ENCODE measurements around the gene TXN2. TPM values are rescaled to one million over a fixed set of nuclear protein-coding genes. Genes with fewer than 3 reads are reported as not detected.
"Not testable (repeated sequence)": the region's sequence is repeated elsewhere in the genome, so short reads cannot be mapped to it uniquely, and the experiment has no call there.

TXN2 gene, protein sequence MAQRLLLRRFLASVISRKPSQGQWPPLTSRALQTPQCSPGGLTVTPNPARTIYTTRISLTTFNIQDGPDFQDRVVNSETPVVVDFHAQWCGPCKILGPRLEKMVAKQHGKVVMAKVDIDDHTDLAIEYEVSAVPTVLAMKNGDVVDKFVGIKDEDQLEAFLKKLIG
- 94.0 and 95.1 TPM in 2 replicates for total RNA-seq

DNA sequence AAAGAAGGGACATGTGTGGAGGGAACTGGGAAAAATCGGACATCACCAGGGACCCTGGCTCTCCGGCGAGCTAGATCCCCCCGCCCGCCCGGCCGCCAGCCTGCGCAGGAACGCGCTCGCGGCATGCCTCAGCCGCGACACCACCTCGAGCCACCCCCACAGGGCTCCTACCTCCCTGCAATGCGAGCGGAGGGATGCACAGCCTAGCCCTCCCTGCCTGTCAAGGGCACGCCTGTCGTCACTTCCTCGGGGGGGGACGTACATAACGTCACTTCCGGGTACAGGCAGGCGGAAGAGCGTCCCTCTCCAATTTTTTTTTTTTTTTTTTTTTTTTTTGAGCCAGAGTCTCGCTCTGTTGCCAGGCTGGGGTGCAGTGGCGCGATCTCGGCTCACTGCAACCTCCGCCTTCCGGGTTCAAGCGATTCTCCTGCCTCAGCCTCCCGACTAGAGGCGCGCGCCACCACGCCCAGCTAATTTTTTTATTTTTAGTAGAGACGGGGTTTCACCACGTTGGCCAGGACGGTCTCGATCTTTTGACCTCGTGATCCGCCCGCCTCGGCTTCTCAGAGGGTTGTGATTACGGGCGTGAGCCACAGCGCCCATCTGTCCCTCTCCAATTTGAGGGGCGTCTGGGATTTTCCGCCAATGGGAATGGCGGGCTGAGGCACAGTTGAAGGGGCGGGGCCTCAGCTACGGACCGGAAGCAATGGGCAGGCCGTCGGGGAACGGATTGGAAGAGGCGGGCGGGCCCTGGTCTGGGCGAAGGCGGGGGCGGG is at the start of gene TXN2:
Gene TXN2, minus strand, starts transcription at position 248 of the 776 bp plus-strand sequence. CDS start 803 bp downstream, outside the sequence.
- peak within 1 kb of the TSS; percentile 94 for H3K27ac Mint-ChIP-seq
- intact Hi-C loops (cut with micrococcal nuclease) = loop anchor here (1.0 kb wide), 2 partner anchors 48 to 242 kb away; partner anchors contain the start of genes APOL2 and EIF3D
- peaks cover 12% of the 10 kb centered on the region for H3K4me1 Mint-ChIP-seq (ENCODE audit: low read depth)
- DNase-seq (ENCODE audit: low spot score) = peak; percentile 92
- H3K27me3 Mint-ChIP-seq (ENCODE audit: low read depth) = no peaks in the 10 kb centered on the region
- H3K4me3 Mint-ChIP-seq (ENCODE audit: low read depth) = peak within 1 kb of the TSS; percentile 97
- peaks cover 33% of the 10 kb centered on the region for H3K36me3 Mint-ChIP-seq (ENCODE audit: low read depth)
- no peaks in the 10 kb centered on the region for H3K9me3 Mint-ChIP-seq

DNA sequence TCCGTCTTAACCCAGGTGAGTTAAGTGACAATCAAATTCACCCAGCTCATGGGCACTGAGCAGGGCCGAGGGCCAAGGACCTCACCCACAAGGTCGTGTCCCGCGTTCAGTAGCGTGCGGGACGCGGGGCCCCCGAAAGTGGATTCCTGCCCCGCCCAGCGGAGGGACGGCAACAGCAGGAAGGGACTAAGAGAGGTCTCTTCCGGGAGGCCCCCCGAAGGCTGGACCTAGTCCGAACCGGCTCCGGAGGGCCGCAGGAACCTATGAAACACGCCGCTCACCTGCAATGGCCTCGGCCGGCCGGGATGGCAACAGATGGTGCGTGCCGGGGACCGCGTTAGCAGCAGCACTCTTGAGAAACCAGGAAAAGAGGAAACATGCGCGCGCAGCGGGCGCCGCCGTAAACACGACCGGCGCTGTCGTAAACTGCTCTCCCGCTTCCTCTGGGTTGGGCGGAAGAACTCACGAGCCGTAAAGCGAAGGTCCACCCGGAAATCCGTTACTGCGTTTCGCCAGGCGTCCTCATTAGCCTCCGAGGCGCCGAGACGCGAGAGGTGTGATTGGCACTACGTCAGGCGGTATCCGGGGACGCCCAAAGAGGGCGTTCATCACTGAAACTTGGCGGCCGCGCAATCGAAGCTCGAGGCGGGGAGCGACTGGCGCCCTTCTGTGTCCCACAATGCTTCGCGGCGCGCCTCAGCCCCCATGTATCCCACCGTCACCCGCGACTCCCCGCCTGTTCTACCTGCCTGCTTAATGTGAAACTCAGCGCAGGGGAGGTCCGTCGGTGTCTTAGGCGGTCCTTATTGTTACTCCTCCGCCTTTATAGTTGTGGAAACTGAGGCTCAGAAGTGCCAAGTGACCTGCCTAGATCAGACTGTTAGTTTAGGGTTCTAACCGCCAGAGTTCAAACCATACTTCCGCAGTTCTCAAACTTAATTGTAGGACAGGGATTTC is 47.6 kb upstream of the TXN2 start, which contains the start of gene EIF3D:
Gene EIF3D, minus strand, starts transcription at position 372 of the 957 bp plus-strand sequence. CDS start 3,045 bp downstream, outside the sequence.
- H3K9me3 Mint-ChIP-seq = no peaks in the 10 kb centered on the region
- H3K27me3 Mint-ChIP-seq (ENCODE audit: low read depth) = no peaks in the 10 kb centered on the region
- peaks cover 45% of the 10 kb centered on the region for H3K36me3 Mint-ChIP-seq (ENCODE audit: low read depth)
- H3K27ac Mint-ChIP-seq = peak within 1 kb of the TSS; percentile 99
- peak; percentile 99 for DNase-seq (ENCODE audit: low spot score)
- intact Hi-C loops (cut with micrococcal nuclease) = loop anchor here (1.0 kb wide), 1 partner anchor 48 kb away; the partner anchor contains the start of gene TXN2
- H3K4me3 Mint-ChIP-seq (ENCODE audit: low read depth) = peak within 1 kb of the TSS; percentile 92
- H3K4me1 Mint-ChIP-seq (ENCODE audit: low read depth) = peaks cover 16% of the 10 kb centered on the region

DNA sequence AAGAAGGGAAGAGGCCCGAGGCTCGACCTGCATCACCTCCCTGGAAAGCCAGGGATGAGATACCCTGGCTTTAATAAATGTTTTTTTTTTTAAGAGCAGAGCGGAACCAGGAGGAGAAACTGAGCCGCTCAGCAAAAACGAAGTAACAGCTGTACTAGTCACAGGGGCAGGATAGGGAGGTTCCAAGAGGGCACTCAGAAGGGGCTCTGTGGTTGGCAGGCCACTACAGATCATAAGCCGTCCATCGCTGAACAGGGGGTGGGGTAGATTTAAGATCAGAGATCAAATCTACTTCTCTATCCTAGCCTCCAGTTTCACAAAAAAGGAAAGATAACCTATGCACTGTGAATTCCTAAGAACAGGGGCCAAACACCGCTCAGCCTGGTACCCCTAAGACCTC is 46.9 kb upstream of the TXN2 start:
- intact Hi-C loops (cut with micrococcal nuclease) = no loop called here
- Mint-ChIP-seq H3K27ac (peak overlapping the region; percentile 99), H3K36me3 (ENCODE audit: low read depth) (peaks cover 52% of the 10 kb centered on the region), H3K9me3 (no peaks in the 10 kb centered on the region), H3K4me1 (ENCODE audit: low read depth) (peaks cover 16% of the 10 kb centered on the region), H3K27me3 (ENCODE audit: low read depth) (no peaks in the 10 kb centered on the region), H3K4me3 (ENCODE audit: low read depth) (peak overlapping the region; percentile 92)
- DNase-seq (ENCODE audit: low spot score) = no peak

DNA sequence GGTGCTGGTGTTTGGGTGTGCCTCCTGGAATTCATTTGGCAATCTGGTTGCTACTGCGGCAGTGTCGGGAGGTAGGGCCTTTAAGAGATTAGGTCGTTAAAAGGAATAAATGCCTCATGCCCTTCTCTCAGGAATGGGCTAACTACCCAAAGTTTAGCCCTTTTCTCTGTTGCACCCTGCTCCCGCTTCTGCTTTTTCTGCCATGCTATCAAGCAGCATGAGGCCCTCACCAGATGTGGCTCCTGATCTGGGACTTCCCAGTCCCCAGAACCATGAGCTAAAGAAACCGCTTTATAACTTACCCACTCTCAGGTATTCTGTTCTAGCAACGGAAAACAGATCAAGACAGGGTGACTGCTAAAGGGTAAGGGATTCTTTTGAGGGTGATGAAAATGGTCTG is 41.2 kb upstream of the TXN2 start:
- DNase-seq (ENCODE audit: low spot score) = no peak
- H3K9me3 Mint-ChIP-seq = no peaks in the 10 kb centered on the region
- no peak overlapping the region for H3K4me3 Mint-ChIP-seq (ENCODE audit: low read depth)
- H3K27ac Mint-ChIP-seq = no peak overlapping the region
- H3K36me3 Mint-ChIP-seq (ENCODE audit: low read depth) = peaks cover 92% of the 10 kb centered on the region
- intact Hi-C loops (cut with micrococcal nuclease) = no loop called here
- H3K4me1 Mint-ChIP-seq (ENCODE audit: low read depth) = peaks cover 11% of the 10 kb centered on the region
- no peaks in the 10 kb centered on the region for H3K27me3 Mint-ChIP-seq (ENCODE audit: low read depth)

DNA sequence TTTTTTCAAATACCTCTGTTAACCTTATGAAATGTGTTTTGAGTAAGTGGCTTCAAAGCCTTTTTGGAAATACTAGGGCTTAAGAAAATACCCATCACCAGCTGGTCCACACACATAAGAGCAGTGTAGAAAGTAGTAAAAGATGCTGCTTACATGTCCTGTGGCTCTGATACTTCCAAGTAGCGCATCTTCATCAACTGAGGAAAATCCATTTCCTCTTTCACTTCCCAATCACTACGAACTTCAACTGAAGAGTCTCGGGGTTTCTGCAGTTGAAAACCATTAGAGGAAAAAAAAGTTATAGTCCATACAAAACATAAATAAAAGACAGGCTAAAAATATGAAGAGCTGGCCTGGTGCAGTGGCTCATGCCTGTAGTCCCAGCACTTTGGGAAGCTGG is 39.0 kb upstream of the TXN2 start:
- DNase-seq (ENCODE audit: low spot score) = no peak
- H3K27me3 Mint-ChIP-seq (ENCODE audit: low read depth) = no peaks in the 10 kb centered on the region
- H3K36me3 Mint-ChIP-seq (ENCODE audit: low read depth) = peaks cover 94% of the 10 kb centered on the region
- intact Hi-C loops (cut with micrococcal nuclease) = no loop called here
- no peaks in the 10 kb centered on the region for H3K4me1 Mint-ChIP-seq (ENCODE audit: low read depth)
- H3K27ac Mint-ChIP-seq = no peak overlapping the region
- no peaks in the 10 kb centered on the region for H3K9me3 Mint-ChIP-seq
- H3K4me3 Mint-ChIP-seq (ENCODE audit: low read depth) = no peak overlapping the region

DNA sequence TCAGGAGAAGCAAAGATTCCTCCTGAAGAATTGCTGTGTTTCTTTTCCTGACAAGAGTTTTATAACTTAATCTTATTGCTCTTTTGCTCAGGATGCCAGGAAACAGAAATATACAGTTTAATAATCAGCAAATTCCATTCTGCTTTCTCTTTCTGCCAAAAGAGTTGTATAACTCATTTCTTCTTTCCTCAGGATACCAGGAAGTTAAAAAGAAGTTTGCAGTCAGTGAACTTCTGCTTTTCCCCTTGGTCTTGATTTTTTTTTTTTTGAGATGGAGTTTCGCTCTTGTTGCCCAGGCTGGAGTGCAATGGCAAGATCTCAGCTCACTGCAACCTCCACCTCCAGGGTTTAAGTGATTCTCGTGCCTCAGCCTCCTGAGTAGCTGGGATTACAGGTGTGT is 38.5 kb upstream of the TXN2 start:
- H3K9me3 Mint-ChIP-seq; intact Hi-C loops (cut with micrococcal nuclease); H3K4me3 Mint-ChIP-seq (ENCODE audit: low read depth); H3K4me1 Mint-ChIP-seq (ENCODE audit: low read depth); H3K27me3 Mint-ChIP-seq (ENCODE audit: low read depth); DNase-seq (ENCODE audit: low spot score); H3K27ac Mint-ChIP-seq: not testable (repeated sequence)
- H3K36me3 Mint-ChIP-seq (ENCODE audit: low read depth) = peaks cover 93% of the 10 kb centered on the region

DNA sequence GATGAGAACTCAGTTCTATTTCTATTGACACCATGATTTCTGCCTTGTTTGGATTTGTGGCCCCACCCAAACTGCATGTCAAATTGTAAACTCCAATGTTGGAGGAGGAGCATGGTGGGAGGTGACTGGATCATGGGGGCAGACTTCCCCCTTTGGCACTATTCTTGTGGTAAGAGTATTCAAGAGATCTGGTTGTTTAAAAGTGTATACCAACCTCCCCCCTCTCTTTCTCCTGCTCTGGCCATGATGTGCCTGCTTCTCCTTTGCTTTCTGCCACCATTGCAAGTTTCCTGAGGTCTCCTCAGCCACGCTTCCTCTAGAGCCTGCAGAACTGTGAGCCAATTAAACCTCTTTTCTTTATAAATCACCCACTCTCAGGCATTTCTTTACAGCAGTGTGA is 33.3 kb upstream of the TXN2 start:
- DNase-seq (ENCODE audit: low spot score) = no peak
- Mint-ChIP-seq H3K27me3 (ENCODE audit: low read depth) (no peaks in the 10 kb centered on the region), H3K4me3 (ENCODE audit: low read depth) (no peak overlapping the region), H3K27ac (no peak overlapping the region), H3K36me3 (ENCODE audit: low read depth) (peaks cover 83% of the 10 kb centered on the region), H3K4me1 (ENCODE audit: low read depth) (no peaks in the 10 kb centered on the region), H3K9me3 (no peaks in the 10 kb centered on the region)
- intact Hi-C loops (cut with micrococcal nuclease) = no loop called here

DNA sequence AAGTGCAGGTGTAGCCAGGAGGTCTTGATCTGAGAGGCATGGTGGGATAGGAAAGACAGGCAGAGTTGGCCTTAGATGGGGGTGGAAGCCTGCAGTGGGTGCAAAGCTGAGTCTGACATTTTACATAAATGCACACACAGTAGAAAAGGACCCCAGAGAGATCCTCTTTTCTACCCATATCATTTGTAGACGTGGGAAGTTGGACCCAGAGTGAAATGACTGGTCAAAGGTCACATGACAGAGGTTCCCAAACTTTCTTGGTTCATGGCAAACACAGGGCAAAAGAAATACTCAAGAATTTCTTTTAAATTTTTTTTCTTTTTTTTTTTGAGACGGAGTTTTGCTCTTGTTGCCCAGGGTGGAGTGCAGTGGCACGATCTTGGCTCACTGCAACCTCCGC is 31.6 kb upstream of the TXN2 start:
- no peak for DNase-seq (ENCODE audit: low spot score)
- H3K4me1 Mint-ChIP-seq (ENCODE audit: low read depth) = no peaks in the 10 kb centered on the region
- H3K36me3 Mint-ChIP-seq (ENCODE audit: low read depth) = peaks cover 73% of the 10 kb centered on the region
- no peak overlapping the region for H3K4me3 Mint-ChIP-seq (ENCODE audit: low read depth)
- H3K9me3 Mint-ChIP-seq = no peaks in the 10 kb centered on the region
- intact Hi-C loops (cut with micrococcal nuclease) = no loop called here
- H3K27me3 Mint-ChIP-seq (ENCODE audit: low read depth) = no peaks in the 10 kb centered on the region
- H3K27ac Mint-ChIP-seq = no peak overlapping the region

DNA sequence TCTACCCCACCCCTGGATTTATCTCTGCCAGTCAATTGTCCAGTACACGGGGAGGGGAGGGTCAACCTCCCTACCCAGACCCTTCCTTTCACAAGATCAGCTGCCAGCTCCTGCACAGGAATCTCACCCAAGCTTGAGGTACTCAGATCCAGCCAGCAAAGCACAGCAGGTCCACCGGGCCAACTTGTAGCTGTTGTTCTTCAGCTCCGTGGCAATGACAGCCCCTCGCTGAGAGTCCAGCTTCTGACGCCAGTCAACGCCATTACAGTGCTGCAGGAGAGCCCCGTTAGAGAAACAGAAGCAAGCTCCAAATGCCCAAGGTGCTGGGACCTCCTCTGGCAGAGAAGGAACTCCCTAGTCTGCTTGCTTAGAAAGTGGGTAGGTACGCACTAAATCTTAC is 30.9 kb upstream of the TXN2 start:
- H3K4me3 Mint-ChIP-seq (ENCODE audit: low read depth) = no peak overlapping the region
- intact Hi-C loops (cut with micrococcal nuclease) = no loop called here
- no peaks in the 10 kb centered on the region for H3K27me3 Mint-ChIP-seq (ENCODE audit: low read depth)
- H3K27ac Mint-ChIP-seq = no peak overlapping the region
- H3K36me3 Mint-ChIP-seq (ENCODE audit: low read depth) = peaks cover 68% of the 10 kb centered on the region
- no peaks in the 10 kb centered on the region for H3K9me3 Mint-ChIP-seq
- H3K4me1 Mint-ChIP-seq (ENCODE audit: low read depth) = peaks cover 3% of the 10 kb centered on the region
- DNase-seq (ENCODE audit: low spot score) = no peak

DNA sequence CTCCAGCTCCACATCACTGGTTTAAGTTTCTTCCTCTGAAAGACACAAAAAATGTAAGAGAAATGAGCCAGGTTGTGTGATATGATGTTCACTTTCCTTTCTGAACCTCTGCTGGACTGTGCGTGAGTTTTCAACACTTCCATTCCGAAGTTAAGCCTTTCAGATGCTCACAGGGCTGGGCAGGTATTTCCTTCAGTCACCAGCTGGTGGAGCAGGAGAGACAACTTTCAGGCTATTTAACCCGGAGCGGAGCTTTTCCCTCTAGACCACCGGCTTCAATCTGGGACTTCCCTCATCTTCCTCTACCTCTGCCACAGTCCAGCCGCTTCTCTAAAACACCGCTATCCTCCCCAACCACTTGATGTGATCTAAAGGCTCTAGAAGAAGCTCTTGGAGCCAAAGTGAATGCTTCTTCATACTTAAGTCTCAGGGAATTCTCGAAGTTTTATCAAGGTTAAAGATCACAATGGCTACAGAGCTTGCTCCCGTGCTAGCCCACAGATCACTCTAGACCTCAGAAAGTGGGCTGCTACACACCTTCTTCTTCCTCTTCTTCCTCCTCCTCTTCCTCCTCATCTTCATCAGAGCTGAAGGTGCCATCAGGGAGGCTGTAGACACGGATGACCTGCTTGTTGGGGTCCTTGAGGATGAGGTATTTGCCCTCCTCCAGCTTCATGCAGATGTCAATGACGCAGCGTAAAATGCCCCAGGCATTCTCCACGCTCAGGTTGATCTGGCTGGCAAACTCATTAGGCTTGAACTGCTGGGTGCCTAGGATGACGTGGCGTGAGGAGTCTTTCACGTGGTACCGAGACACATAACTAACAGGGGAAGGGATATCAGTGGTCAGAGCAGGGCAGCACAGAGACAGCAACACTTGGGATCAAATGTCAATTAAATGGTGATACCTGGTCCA is 29.8 kb upstream of the TXN2 start:
- H3K9me3 Mint-ChIP-seq = no peaks in the 10 kb centered on the region
- no peak overlapping the region for H3K27ac Mint-ChIP-seq
- H3K36me3 Mint-ChIP-seq (ENCODE audit: low read depth) = peaks cover 57% of the 10 kb centered on the region

DNA sequence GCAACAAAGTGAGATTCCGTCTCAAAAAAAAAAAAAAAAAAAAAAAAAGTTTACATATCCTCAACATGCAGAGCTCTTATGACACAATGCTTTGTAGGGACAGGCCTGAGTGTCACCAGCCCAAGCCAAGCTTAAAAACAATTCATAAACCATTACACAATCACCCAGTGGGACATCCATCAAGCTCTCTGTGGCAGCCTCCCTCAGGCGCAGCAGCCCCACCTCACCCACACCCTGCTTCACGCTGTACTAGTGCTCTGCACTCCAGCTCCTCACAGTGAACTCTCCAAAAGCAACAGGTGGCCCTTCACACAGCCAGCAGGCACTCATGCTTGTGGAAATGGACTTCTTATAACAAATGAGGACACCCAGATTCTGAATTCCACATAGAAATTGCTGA is 28.9 kb upstream of the TXN2 start:
- H3K27me3 Mint-ChIP-seq (ENCODE audit: low read depth) = no peaks in the 10 kb centered on the region
- peaks cover 5% of the 10 kb centered on the region for H3K4me1 Mint-ChIP-seq (ENCODE audit: low read depth)
- H3K36me3 Mint-ChIP-seq (ENCODE audit: low read depth) = peaks cover 49% of the 10 kb centered on the region
- intact Hi-C loops (cut with micrococcal nuclease) = no loop called here
- H3K27ac Mint-ChIP-seq = no peak overlapping the region
- DNase-seq (ENCODE audit: low spot score) = no peak
- no peaks in the 10 kb centered on the region for H3K9me3 Mint-ChIP-seq
- no peak overlapping the region for H3K4me3 Mint-ChIP-seq (ENCODE audit: low read depth)

More for the DNA sequence above, 29.8 kb upstream of the TXN2 start:
- intact Hi-C loops (cut with micrococcal nuclease) = no loop called here
- no peak overlapping the region for H3K4me3 Mint-ChIP-seq (ENCODE audit: low read depth)
- peaks cover 5% of the 10 kb centered on the region for H3K4me1 Mint-ChIP-seq (ENCODE audit: low read depth)
- no peak for DNase-seq (ENCODE audit: low spot score)
- H3K27me3 Mint-ChIP-seq (ENCODE audit: low read depth) = no peaks in the 10 kb centered on the region
